Lower lobe of right lung (tissue), 2 donors: ENCODE results near the gene MYH7B. TPM values are rescaled to one million over a fixed set of nuclear protein-coding genes. Genes with fewer than 3 reads are reported as not detected.

Experiments
- ATAC-seq, 2 donors: fragments of 200-7000 bp; cut with Tn5 transposase; one replicate each; pipeline ENCODE4 v1.9.1; 2020 to 2022; ENCODE audit warnings: mild to moderate bottlenecking in 2 of 2, moderate library complexity in 2 of 2
- DNase-seq: peaks from one replicate; pipeline ENCODE4 v3.0.0-alpha.2; 2020
- H3K27ac ChIP-seq: fragments of 200-600 bp; one replicate; pipeline ENCODE4 v1.8.0; 2022
- H3K27me3 ChIP-seq: fragments of 200-600 bp; one replicate; pipeline ENCODE4 v1.8.0; 2022; ENCODE audit warnings: low read depth
- H3K36me3 ChIP-seq: fragments of 200-600 bp; one replicate; pipeline ENCODE4 v1.8.0; 2022; ENCODE audit warnings: mild to moderate bottlenecking
- H3K4me1 ChIP-seq: fragments of 200-600 bp; one replicate; pipeline ENCODE4 v1.8.0; 2022
- H3K4me3 ChIP-seq: fragments of 200-600 bp; one replicate; pipeline ENCODE4 v1.8.0; 2022; ENCODE audit warnings: mild to moderate bottlenecking
- H3K9me3 ChIP-seq: fragments of 200-600 bp; one replicate; pipeline ENCODE4 v1.8.0; 2022
- CTCF ChIP-seq: fragments of 200-600 bp; IDR thresholded peaks from one replicate; pipeline ENCODE4 v1.8.0; 2022; ENCODE audit warnings: antibody characterized with exemption, mild to moderate bottlenecking
- intact Hi-C: fragments of 100-400 bp; cut with DNase I; formaldehyde crosslinking; loops from one replicate; pipeline ENCODE4 v1.11.0; 2022
- total RNA-seq: library from RNA; stranded (reverse); fragmentation: NEBNext Ultra II Directional; extraction: Animal tissue kit (Norgen Biotek cat#: 25700); gene quantifications from one replicate; pipeline ENCODE4 v1.2.1, GENCODE V29; 2021
- donor health status: DM: no; HTN: yes; CAD: no; lungs with severe emphysema.

Gene MYH7B
- total RNA-seq, 1 donor from 2014 or later = 0.56 TPM

GRCh38 chr20:34970193-34970840, 14.6 kb downstream of the MYH7B start:
- no peak overlapping the region for H3K4me3 ChIP-seq
- no peak for TF ChIP-seq CTCF
- H3K4me1 ChIP-seq = no peaks in the 10 kb centered on the region
- no peaks in the 10 kb centered on the region for H3K27me3 ChIP-seq
- no peaks in the 10 kb centered on the region for H3K36me3 ChIP-seq
- intact Hi-C loops = no loop called here
- DNase-seq (no peak), ATAC-seq (no peak)
- no peaks in the 10 kb centered on the region for H3K9me3 ChIP-seq
- no peak overlapping the region for H3K27ac ChIP-seq

DNA sequence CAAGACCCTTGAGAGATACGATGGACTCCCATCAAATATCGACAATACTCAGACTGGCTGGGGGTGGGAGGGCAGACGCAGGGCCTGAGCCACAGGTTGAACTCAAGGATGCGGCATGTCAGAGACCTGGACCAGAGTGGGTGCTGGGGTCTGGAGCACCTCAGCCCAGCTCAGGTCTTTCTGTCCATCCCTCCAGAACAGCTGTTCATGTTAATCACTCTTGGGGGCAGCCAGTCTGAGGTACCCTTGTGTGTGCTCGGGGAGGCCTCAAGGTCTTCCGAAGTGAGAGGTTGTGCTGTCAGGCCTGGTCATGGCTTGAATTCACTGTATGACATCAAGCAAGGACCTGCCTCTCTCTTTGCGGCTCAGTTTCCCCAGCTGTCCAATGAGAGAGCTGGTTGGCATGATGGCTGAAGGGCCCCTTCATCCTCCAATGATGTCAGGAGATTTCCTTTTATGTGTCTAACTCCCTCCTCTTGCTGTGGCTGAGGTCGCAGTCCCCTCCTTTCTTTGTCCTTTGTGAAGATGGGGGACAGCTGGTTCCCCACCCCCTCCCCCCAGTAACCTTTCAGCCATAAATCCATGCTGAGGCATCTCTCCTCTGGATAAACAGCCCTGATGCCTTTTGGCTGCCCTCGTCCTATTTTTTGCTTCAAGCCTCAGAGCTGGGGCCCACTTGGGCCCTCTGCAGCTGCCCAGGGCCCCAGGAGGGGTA, 15.3 kb downstream of the MYH7B start:
- no peak for TF ChIP-seq CTCF
- no peaks in the 10 kb centered on the region for H3K27me3 ChIP-seq
- no peaks in the 10 kb centered on the region for H3K4me1 ChIP-seq
- H3K36me3 ChIP-seq = no peaks in the 10 kb centered on the region
- no peaks in the 10 kb centered on the region for H3K9me3 ChIP-seq
- DNase-seq (no peak), ATAC-seq (no peak)
- no peak overlapping the region for H3K27ac ChIP-seq
- intact Hi-C loops = no loop called here
- no peak overlapping the region for H3K4me3 ChIP-seq

- Histone ChIP-seq H3K4me1 (no peaks in the 10 kb centered on the region), H3K36me3 (no peaks in the 10 kb centered on the region), H3K27ac (no peak overlapping the region), H3K9me3 (no peaks in the 10 kb centered on the region), H3K4me3 (no peak overlapping the region), H3K27me3 (no peaks in the 10 kb centered on the region)
- DNase-seq (no peak), ATAC-seq (no peak)
- intact Hi-C loops = no loop called here
- TF ChIP-seq CTCF = no peak
Measured at GRCh38 chr20:34971561-34972235, 16.0 kb downstream of the MYH7B start.

DNA sequence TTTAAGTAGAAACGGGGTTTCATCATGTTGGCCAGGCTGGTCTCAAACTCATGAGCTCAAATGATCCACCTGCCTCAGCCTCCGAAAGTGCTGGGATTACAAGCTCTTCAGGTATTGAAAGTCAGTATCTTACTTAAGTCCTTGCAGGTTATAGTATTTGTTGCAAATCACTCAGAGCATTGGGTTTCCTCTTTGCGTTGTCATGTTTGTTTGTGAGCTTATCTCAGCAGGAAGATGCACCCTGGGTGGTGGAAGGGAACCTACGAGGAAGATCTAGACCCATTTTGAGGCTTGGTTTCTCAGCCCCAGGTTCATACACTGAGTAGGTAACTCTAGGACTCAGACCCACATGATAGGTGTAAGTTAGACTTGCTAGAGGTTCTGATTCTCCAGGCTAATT, 18.6 kb downstream of the MYH7B start:
- TF ChIP-seq CTCF = no peak
- ATAC-seq = no peak
- Histone ChIP-seq H3K4me3 (no peak overlapping the region), H3K27me3 (no peaks in the 10 kb centered on the region), H3K27ac (no peak overlapping the region), H3K9me3 (no peaks in the 10 kb centered on the region), H3K36me3 (no peaks in the 10 kb centered on the region), H3K4me1 (no peaks in the 10 kb centered on the region)
- no peak for DNase-seq
- intact Hi-C loops = no loop called here

GRCh38 chr20:34976286-34976685, 20.6 kb downstream of the MYH7B start:
- no peak for TF ChIP-seq CTCF
- Histone ChIP-seq H3K4me1 (no peaks in the 10 kb centered on the region), H3K9me3 (no peaks in the 10 kb centered on the region), H3K4me3 (no peak overlapping the region), H3K27me3 (no peaks in the 10 kb centered on the region), H3K27ac (no peak overlapping the region), H3K36me3 (no peaks in the 10 kb centered on the region)
- no peak for ATAC-seq
- intact Hi-C loops = no loop called here
- DNase-seq = no peak
